Measurements from ENCODE around the gene AMOT. TPM values are rescaled to one million over a fixed set of nuclear protein-coding genes. Genes with fewer than 3 reads are reported as not detected.

Gene AMOT
- total RNA-seq, 1 donor from 2014 or later, result 31.7 TPM

DNA sequence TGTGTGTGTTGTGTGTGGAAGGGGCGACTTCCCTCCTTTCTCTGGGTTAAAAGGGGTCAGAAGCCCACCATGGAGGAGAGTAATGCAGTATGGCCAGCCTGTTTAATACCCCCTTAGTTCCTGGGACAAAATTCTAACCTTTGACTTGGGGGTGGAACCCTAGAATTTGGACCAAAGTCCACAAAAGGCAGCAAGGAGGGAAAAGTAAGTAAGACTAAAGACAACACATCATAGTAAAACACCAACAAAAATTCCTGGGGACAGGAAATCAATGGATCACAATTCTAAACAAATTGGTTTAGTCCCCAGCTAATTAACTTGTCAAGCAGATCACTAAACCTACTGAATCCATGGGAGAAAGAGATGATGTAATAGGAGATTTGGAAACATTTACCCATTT, 3.1 kb downstream of the AMOT start:
- DNase-seq (ENCODE audit: low read depth), result no peak

DNA sequence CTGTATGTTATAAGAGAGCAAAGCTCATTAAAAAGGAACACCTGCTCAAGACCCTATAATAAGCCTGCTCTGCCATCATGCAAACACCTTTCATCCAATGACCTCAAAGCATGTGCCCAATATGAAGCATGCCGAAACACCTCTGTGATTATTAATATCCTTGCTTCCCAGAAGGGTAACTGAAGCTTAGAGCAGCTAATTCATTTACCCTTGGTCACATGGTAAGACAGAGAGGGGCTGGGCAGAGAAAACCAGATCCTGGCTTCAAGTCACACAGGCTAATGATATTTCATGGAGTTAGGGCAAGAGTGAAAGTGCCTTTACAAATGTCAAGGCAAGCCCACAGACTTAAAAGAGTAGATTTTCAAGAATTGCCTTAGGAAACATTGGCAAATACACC, 5.6 kb downstream of the AMOT start:
- no peak for DNase-seq (ENCODE audit: low read depth)

DNA sequence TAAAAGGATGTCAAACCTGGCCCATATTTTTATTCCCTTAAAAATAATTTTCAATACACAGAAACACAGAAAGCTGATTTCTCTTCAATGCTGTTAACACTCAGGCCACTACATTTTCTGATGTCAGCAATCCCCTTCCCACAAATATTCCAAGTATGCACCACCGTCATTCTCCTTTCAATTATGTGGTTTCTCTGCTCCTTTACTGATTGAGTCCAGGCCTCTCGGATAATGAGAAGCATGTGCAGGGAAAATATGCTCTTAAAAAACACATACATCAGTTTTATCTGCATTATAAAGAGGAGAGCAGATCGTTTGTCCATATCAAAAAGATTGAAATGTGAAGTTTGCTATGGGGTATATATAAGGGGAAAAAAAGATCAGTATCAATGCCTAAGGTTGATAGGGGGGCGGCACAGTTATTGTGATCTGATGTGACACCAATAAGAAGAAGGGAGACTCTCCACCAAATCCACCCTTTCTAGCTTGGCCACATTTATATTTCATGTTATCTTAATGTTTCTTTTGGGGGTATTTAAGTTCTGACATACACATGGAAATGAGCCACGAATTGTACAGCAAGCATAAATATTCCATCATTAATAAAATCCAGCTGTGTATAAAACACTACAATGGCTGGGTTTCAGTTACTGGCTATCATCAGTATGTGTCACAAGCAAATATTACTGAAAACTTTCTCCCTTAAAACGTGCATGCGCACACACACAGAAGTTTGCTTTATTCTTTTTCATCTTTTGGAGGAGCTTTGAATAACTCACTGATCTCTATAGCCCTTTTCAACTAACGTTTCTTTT, 6.4 kb downstream of the AMOT start:
- peak; percentile 67 for DNase-seq (ENCODE audit: low read depth)

DNA sequence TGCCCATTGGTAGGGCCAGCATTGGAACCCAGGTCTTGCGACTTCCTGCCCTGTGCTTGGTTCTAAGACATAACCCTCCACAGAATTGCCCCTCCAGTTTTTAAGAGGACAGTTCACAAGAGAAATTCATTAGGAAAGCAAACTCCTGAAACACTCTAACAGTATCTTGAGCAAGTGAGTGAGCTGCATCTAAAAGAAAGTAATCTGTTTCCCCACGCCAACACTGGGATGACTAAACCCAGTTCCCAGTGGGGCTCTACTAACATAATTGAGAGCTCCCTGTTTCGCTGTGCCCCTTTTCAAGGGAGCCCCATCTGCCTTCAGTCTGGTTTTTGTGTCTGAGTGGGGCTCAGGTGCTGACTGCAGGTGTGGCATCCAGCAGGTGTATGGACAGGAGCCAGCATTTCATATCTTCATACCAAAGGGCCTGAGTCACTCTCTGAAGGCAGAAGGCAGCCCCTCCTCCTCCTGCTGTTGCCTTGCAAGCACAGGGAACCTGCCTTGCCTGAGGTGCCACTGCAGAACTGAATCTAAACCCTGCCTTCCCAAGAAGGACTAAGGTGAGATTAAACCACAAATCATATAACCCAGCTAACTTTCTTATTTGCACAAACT, 8.0 kb downstream of the AMOT start:
- peak; percentile 71 for DNase-seq (ENCODE audit: low read depth)

DNA sequence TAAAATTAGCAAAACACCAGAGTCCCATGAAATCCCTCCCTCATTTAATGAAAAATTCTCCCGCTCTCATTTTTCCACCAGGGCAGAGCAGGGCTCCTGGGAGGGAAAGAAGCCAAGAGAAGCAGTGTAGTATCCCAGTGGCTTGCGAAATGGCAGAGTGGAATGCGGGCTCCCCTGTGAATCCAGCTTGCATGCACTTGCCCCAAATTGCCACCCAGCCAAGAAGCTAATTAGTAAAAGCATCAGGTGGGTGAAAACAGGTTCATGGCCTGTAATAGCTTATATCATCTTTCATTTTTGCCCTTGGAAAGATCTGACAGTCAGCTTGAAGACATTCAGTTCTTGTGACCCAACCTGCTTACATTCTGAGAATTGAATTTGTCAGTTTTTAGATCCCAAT, 10.1 kb downstream of the AMOT start:
- DNase-seq (ENCODE audit: low read depth), result no peak

DNA sequence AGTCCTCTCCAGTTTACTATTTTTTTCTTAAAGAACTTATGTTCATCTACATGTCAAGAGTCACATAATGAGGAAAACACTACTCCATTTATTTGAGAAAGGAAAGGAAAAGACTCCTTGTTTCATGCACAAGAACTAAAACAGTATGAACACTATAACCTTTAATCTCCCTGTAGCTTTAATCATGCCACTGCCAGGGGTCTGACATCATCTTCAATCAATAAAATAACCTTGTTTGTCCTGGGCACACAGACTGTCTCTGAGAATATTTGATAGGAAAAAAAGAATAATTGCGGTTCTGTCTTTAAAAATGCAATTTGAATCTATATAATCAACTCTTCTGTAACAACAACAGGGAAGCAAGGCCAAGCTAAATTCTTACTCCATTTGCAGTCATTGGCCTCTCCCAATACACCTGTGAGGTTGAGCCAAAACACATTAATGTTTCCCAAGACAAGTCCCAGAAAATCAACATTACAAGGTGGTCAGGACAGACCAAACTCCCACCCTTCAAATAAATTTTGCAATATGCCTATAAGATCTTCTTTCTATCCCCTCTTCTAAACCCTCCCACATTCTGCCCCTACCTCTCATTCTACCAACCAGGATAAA, 13.2 kb downstream of the AMOT start:
- no peak for DNase-seq (ENCODE audit: low read depth)

DNA sequence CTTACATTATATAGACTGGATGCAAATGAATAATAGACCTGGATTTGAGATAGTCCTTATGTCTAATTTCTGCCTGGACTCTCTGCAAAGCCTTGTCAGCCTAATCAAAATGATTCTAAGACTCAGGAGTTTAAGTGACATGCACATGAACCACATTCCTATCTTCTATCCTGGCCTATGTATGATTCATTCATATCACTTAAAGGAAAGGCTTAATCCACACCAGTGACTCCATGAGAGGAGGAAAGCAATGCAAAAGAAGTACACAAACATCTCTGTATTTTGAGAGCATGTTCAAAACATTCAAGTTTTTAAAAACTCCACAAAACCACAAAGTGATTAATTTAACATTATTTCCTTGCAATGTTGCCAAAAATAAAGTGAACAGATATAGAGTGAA, 14.6 kb downstream of the AMOT start:
- DNase-seq (ENCODE audit: low read depth), result no peak

DNA sequence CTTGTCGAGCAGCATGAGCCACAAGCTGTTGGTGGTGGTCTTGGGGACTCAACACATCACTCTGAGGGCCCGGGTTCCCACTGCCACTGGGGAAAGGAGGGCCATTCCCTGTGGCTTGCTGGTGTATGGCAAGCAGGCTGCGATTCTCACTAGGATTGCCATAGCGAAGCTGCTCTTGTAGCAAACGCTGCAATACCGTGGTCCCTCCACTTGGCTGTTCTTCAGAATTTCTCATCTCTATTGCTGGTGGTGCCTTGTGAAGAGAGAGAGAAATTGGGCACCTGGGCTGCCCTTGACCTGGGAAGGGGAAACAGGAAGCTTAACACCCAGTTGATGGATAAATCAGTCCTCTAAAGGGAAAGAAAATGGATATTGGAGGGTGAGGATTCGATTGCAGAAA, 17.7 kb downstream of the AMOT start:
- no peak for DNase-seq (ENCODE audit: low read depth)

DNA sequence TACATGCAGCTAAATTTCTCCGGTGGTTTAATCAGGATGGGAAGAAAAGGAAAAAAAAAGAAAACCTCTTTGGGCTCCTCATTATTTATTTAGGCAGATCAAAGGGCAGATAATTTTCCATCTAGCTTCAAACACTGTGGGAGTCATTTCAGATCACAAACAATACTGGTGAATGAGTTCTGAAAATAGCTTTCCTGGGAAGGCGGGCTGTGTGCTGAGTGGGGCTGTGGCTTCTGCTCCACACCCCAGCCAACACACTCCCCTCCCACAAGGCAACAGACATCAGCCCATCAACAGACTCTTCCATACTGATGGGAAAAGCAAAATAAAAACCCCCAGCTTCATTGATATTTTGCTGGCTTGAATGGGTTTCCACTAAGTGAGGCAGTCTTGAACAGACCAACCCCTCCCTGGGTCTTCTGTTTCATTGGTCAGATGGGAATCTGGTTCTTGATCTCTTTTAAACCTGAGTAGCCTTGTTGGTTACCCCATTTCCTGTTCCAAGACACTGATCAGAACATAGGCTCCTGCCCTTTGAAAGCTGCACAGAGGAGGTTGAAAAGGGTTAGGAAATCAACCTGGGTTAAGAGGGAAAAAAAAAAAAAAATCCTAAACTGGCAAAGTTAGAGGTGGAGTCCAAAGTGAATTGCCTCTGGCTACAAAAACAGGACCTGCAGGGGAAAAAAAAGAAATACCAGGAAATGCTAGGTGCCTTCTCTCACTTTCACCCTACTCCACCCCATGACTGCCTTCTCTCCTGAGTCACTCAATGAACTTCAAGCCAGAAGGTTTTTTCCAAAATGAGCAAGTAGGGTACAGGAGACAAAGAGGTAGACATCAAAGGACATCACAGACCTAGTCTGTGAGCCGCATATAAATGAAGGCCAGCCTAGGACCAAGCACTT, 20.0 kb downstream of the AMOT start:
- peak; percentile 77 for DNase-seq (ENCODE audit: low read depth)

DNA sequence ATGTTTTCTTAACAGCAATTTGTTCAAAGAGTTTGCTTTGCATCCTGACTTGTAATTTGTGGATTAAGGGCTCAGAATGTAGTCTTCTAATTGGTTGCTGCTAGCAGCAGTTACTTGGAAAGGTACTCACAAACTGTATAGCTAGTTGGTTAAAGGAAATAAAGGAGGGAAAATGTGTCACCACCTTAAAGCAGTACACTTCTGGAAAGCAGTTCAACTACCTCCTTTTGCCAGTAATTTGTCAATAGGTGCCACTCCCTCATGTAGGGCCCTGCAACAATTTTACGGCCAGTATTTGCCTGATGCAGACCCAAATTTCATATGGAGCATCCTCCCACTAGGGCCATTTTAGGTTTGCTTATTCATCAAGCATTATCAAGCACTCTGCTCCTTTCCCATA, 20.8 kb downstream of the AMOT start:
- DNase-seq (ENCODE audit: low read depth), result no peak

DNA sequence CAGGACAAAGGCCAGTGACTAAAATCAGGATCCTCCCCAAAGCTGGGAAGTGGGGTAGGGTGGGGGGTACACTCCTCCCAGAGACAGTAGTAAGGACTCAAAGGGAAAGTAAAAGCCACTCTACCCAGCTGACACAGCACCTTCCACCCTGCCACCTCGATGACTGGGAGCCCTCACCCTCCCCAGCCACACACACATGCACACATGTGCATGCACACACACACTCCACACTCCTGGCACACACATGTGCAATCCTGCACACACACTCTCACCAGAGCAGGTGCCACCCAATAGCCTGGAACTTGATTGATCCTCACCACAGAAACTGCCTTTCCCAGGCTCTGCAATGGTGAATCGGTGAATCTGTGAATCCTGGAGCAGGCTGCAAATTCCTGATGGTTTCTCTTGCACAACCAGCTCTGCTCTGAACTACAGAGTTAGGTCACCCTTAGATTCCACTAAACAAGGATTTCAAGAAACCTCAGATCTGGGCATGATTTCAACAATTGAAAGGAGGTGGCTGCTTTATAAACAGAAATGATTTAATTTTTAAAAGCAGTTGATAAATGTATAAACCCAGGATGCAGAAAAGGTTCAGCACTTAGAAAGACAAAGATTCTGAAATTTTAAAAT, 21.5 kb downstream of the AMOT start:
- peak; percentile 90 for DNase-seq (ENCODE audit: low read depth)

DNA sequence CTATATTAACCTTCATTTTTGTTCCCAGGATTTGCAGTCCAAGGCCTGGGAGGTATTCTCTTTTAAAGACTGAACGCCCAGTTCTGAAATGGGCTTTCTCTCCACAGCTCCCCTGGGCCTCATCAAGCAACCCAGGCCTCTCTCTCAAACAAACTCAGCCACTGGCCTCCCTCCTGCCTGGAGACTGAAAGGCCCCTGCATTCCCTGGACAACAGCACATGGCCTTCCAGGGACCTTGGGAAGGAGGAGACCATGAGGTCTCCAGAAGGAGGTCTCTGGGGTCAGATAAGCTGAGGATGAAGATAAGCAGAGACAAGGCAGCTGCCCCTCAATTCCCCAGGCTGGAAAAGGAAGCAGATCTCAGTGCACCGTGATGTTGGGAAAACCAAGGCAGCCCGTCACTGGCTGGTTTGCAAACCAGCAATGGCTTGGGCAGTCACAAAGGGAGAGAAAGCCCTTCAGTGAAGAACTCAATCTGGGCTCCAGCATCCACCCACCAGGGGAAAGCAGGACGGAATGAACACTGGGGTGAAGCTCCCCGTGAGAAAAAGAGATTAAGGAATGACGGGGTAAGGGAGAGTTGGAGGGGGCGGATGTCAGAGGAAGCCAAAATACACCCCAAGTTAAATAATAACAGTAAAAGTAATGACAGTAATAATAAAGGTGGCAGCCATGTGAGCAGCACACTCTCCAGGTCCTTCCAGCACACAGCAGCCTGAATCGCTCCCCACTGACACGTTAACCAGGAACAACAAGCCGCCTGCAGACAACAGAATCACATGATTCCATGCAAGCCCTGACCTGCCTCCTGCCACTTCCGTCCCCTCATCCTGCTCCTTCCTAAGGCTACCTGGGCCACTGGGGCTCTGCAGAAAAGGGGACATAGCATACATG, 22.3 kb downstream of the AMOT start:
- DNase-seq (ENCODE audit: low read depth), result peak; percentile 49

DNA sequence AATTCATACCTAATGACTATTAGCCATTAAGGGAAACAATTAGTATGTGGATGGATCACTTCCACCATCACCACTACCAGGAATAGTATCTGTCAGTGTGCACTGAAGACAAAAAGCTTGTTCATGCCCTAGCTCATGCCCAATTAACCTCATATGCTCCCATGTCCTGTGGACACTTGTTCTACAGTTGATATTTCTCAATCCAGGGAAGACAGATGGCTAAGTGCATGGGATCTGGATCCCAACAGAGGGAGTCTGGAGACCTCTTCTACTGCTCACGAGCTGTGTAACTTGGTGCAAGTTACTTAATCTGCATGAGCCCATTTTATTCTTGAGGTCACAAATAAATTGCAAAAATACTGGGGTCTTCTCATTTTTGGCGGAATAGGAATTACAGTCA, 23.7 kb downstream of the AMOT start:
- no peak for DNase-seq (ENCODE audit: low read depth)

DNA sequence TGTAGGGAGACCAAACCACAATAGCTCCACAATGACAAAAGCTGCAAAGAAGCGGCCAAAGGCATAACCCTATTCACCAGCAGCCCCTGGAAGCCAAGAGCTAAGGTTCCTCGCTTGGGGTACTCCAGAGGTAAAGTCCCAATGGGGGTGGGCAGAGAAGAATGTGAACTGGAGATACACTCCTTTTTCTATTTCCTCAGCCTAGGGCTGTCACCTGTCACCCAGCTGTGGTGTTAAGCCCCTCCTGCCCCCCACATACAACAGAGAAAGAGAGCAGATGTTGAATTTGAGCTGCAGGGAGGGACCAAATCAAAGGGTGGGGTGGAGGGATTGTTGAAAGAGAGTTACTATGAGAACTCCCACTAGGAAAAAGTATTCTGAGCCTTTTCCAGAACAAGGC, 26.1 kb downstream of the AMOT start:
- DNase-seq (ENCODE audit: low read depth), result no peak

DNA sequence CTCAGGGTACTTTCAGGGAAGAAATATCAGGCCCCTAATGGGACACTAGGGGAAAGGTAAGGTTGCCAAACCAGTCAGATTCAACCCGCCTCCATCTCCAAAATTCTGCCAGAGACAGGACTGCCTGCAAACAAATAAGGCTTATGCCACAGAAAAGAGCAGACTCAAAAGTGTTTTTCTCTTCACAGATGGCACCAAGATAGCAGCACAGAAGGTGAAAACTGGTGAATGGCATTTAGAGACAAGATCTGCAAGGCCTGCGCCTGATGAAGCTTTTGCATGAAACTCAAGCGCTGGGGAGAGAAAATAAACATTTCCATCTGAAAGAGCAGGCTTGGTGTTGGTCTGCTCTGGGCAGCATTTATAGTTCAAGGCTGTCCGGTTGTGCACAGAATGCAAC, 27.9 kb downstream of the AMOT start:
- DNase-seq (ENCODE audit: low read depth), result no peak

DNA sequence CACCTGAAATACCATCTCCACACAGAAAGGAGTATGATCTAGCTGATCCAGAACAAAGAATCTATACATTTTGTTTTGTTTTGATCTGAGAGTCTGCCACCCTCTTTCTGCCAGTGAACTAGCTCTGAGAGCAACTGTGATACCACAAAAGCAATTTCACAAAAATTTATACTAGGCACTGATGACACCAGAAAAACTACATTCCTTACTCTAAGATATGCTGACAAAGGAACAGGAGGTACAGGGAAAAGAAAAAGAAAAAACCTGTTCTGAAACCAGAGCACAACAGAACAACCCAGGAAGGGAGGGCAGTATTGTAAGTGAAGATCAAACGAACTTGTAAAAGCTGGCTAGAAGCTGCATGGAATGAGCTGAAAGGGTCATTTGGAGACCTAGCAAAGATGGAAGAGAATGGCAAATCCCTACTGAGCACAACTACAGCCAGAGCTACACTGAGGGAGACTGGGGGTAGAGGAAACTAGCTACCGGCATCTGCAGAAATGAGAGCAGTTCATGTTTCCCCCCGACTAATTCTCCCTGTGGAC, 31.9 kb downstream of the AMOT start:
- no peak for DNase-seq (ENCODE audit: low read depth)

DNA sequence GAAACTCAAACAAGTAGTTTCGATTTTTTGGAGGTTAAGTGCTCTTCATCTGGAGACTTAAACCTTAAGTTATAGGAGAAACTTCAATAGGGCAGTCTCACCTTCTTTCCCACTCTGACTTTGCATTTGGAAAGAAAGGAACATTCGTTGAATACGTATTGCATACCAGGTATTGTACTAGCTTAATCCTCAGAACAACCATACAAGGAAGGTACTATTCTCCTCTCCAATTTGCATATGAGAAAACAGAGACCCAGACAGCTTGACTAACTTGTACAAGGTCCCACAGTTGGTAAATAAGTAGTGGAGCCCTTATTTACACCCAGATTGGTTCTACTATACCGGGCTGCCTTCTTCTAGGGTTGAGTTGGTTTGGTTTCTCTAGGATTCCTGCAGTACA, 32.6 kb downstream of the AMOT start:
- no peak for DNase-seq (ENCODE audit: low read depth)

DNA sequence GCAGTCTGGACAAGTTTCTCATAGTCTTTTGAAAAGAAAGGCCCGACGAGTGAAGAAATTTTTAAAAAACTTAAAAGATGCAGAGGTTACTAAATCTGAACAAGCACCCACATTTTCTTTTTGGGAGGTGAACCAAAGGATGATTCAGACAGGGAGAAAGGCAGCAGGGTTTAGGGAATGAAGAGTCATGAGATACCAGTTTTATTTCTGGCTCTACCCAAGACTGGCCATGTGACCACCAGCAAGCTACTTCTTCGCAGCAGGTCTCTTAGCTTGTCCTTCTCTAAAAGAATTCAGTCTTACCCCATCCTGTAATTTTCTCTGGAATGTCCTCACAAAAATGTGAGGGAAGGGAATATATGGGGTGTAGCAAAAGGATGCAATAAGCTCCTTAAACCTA, 37.6 kb downstream of the AMOT start:
- DNase-seq (ENCODE audit: low read depth), result no peak

DNA sequence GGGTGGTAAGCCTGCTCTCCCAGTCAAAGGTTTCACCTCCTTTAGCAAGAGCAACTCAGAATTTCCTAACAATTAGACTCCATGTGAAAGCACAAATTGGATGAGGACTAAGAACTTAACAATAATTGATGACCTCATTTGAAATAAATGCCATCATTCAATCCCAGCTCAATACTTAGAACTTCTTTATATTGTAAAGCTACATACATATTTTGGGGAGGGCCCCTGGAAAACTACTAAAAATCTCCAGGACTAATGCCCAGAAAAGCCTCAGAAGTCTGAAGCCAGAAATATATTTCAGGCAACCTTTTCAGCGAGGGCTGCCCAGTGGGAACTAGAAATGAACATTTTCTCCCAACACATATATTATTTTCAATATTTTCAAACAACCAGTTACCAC, 38.1 kb downstream of the AMOT start:
- DNase-seq (ENCODE audit: low read depth), result no peak

Data from renal cortical epithelial cell (primary cell).